ENCODE data around the gene ADAM23.

GRCh38 chr2:206615417-206616089, 172.2 kb downstream of the ADAM23 start:
- TF ChIP-seq CTCF (IDR thresholded peaks at IDR 0.05; ENCODE audit: borderline replicate concordance, extremely low read depth, low read length, poor library complexity, severe bottlenecking) (no peak), EZH2 (IDR thresholded peaks at IDR 0.05; ENCODE audit: borderline replicate concordance, low read depth, low read length, severe bottlenecking) (no peak)

Data from DND-41 (cell line).